KBM-7 (cell line): ENCODE results near the gene PDZD4.

Source experiments
- DNase-seq: peaks from one replicate; pipeline ENCODE4 v3.0.0-alpha.2; 2015
- in situ Hi-C: fragments of 300-500 bp; cut with MboI; formaldehyde crosslinking; loops from 2 replicates; pipeline ENCODE4 v1.14.3; 2020; ENCODE audit warnings: low sequenced_read_pairs, low pct_unique_long_range_greater_than_20kb, mixed read lengths

The PDZD4 gene

GRCh38 chrX:153829799-153830639 is at the start of gene PDZD4:
Gene PDZD4, minus strand, starts transcription at chrX:153830544. Its CDS starts 246 bp downstream, at chrX:153830298.
- DNase-seq, result no peak
- in situ Hi-C loops, result no loop called here

DNA sequence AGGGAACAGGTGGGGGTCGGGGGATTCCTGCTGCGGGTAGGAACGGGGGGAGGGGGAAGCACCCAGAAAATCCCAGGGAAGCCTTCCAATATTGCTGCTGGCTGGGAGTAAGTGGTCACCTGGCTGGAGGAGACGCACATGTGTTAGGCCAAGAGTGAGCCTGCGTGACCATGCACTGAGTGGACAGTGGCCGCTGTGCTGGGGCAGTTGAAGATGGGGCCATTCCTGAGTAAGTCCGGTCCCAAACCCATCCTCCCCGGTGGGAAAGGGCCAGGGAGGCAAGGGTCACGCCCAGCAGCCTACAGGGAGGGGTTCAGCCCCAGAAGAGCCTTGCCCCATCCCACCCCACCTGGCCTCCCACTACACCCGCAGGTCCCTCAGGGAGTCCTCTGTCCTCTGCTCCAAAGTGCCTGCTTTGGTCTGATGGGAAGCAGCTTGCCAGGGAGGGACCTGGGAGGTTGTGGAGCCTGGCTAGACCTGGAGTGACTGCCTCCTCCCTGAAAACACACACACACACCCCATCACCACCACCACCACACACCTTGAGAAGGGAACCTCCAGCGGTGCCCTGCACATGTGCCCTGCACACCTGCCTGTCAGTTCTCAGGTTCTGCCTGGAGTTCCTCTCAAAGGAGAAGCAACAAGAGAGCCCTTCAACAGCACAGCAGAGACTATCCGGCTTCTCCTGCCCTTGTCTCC is 49.5 kb upstream of the PDZD4 start:
- no peak for DNase-seq
- in situ Hi-C loops, result no loop called here

DNA sequence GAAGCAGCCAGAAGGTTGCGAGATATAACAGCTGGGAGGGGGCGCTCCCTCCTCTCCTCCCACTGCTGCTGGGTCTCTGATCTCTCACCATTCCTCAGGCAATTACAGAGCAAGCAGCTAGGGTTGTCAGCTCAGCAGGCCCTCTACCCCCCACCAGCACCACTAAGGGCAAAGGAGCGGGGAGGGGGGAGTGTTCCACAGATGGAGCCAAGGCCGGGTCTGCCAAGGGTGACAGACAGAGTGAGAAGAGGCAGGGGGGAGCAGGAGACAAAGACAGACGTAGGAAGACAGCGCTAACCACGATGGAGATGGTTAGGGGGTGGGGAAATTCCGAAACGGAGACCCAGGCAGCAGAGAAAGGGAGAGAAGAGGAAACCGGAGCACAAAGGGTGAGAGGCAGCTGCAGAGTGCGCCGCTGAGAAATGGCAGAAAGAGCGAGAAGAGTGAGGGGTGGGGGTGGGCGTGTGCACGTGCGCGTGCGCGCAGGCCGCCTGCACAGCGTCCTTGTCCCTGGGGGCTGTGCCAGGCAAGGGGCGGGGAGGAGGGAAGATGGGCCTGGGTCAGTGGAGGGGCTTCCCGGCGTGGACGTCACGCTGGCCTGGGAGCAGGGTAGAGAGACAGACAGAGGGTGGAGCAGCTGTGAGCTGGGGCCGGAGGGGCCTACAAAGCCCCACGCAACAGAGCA is 48.8 kb upstream of the PDZD4 start:
- in situ Hi-C loops, result no loop called here
- DNase-seq, result peak; percentile 45

DNA sequence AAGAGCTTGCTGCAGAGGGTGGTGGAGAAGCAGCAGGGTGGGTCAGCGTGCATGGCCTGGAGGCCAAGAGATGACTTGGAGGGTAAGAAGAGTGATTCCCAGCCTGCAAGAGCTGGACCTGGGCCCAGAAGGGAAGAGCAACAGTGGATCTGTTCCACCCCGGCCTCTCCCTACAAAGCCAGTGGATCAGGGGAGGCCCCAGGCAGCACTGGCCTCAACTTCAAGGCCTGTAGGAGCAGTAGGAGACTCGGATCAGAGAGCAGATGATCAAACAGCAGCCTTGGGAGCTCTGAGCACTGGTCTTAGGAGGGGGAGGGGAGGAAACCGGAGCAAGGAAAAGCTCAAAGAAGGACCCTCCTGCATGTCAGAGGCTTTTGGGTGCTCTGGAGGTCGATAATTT is 48.0 kb upstream of the PDZD4 start:
- DNase-seq, result no peak
- in situ Hi-C loops, result no loop called here

DNA sequence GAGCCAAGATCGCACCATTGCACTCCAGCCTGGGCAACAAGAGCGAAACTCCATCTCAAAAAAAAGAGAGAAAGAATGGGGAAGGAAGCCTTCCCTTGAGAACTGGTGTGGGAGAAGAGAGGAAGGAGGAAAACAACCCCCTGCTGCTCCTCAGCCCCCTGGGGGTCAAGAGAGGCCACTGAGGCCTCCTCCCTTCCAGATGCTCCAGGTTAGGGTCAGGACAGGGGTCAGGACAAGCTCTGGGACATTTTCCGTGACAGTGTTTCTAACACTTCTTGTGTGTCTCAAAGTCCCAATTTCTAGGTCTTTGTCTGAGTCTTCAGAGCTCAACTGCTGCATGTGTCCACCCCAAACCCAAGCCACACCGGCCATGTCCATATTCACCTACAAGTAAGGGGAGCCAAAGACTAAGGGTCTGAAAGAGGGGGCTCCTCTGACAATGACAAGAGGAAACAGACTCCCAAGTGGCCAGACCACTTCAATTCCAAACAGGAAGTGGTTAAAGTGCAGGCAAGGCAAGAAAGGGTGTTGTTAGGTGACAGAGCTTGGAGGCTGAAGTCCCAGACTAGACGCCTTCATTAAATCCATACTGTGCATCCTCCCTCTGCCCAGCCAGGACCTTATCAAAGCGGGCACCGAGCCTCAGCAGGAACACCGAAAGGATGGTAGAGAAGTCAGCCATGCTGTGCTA is 47.4 kb upstream of the PDZD4 start:
- peak; percentile 50 for DNase-seq
- in situ Hi-C loops, result no loop called here

DNA sequence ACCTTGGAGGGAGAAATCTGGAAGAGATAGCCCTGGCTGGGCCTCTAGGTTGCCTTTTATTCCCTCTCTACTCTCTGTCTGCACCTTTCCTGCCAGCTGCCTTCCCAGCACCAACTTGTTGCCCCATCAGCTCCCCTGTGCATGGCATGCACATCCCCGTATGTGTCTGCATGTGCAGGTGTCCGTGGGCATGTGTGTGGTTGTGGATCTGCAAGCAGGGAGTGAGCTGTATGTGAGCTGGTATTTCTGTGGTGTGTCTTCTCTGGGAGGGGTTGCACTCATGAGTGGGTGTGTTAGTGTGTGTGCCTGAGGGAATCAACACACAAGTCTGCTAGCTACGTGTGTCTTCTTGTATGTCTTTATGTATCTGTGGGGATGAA is 45.8 kb upstream of the PDZD4 start:
- DNase-seq, result no peak
- in situ Hi-C loops, result no loop called here

DNA sequence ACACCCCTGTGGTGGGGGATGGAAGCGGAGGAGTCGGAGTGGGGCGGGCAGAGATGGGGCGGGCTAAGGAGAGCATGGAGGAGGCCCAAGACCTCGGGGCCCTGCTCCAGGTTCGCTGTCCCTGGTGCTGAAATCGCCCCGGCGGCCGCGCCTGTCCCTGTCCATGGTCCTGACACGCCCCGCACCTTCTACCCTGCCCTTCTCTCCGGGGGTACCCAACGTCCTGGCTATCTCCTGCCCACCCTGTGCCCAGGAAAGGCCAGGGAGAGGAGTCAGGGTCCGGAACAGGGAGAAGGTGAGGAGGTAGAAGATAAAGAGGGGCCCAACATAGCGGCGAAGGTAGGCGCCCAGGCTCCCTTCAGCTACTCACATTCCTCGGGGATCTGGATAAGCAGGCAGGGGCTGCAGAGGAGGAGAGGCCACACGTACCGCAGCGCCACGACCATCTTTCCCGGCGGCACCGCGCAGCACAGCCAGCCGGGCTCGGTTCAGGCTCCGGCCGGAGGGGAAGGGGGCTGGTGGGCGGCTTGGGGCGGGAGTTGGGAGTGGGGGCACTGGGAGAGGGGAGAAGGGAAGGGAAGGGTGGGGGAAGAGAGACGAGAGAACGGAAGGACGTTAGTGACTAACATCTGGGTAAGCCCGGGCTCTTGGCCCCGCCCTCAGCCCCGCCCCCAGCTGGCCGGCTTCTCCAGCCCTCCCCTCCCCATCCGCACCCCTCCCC is 45.2 kb upstream of the PDZD4 start:
- in situ Hi-C loops, result no loop called here
- peak; percentile 86 for DNase-seq

DNA sequence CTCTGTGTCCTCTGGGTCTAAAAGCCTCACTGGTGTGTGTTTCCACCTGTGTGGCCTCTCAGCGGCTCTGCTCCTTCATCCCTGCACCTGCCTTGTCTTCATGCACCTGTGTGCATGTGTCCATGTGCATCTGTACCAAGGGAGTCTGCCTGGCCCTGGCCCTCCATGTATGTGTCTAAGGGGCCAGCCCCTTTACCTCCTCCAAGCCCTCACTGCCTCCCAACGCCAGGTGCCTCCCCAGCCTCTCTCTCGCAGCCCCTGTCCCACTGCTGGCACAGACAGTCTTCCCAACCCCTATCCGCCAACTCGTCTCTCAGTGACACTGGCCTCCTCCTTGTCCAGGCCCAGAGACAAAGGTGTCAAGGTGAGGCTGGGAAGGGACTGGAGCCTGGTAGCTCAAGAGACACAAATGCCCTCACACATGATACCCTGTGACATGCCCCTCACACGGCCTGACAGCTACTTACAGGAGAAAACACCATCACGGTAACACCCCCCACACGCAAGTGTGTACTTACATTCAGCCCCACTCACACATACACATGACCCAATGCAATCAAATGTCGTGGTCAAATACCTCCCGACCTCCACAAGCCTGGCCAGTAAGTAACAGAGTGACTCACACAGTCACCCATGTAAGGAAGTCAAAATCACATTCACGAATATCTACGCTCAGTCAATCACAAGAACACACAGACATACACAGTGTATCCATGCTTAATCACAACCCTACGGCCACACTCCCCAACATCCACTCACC is 44.2 kb upstream of the PDZD4 start:
- DNase-seq, result no peak
- in situ Hi-C loops, result no loop called here

- in situ Hi-C loops, result no loop called here
- DNase-seq, result no peak
Measured at GRCh38 chrX:153874085-153874365, 43.7 kb upstream of the PDZD4 start.

DNA sequence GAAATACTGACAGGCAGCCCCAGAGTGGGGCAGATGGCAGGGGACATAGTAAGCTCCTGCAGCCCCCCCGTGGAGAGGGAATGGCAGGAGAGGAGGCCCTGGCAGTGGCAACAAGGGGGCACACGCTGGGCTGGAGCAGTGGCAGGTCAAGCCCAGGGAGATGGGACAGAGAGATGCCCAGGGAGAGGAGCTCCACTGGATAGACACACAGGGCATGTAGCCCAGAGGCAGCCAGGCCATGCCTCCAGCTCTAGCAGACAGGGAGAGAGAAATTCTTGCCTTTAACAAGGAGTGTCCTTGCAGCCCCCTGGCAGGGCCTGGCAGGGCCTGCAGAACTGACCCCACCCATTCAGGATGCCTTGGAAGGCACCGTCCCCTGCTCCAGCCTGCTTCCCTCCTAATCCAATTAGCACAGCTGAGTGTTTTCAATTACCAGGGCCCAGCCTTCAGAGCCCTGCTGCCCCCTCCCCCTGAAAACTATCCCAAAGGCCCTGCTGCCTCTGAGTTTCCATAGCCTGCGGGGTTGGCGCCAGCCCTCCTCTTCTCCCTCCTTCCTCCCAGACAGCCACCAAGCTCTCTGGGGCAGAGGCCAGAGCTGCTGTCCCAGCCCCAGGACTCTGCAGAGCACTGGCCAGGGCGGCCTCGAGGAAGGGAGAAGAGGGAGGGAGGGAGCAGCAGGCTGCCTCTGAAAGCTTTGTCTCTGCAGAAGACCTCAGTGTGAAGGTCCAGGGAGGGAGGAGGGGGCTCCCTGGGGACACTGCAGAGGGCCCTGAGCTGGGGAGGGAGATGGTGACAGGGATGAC is 43.1 kb upstream of the PDZD4 start:
- in situ Hi-C loops, result no loop called here
- no peak for DNase-seq

DNA sequence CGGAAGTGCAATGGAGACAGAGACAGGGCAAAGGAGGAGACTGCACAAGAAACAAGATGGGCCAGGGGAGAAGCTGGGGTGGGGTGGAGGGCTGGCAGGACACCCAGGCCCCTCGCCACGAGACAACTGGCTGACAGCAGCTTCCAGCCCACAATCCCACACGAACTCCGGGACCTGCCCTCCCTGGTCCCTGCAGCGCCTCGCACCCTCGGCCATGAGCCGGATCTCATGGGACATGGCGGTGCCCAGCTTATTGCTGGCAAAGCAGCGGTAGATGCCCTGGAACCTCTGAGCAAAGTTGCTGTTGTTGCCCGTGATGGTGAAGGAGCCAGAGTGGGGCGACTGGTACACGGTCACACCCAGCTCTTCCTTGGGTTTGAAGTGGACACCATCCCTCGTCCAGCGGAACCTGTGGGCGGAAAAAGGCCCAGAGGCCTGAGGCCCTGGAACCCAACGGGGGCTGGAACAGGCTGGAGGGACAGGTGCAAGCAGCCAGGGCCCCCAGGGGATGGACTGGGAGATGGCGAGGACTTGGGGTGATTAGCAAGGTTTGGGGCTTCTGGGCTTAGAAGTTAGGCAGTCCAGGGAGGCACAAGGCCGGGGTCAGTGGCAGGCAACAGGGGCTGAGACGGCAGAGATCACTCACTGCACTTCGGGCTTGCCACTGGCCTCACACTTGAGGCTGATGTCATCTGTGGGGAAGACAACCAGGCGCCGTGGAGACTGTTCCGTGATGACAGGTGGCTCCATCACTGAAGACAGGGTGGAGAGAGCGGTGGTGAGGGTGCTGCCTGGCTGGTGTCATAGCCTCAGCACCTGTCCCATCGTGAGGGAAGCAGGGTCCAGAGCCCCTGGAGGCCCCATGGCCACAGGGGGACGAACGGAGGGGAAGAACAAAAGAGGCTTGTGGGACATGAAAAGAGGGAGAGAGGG is 41.9 kb upstream of the PDZD4 start:
- in situ Hi-C loops, result no loop called here
- no peak for DNase-seq

DNA sequence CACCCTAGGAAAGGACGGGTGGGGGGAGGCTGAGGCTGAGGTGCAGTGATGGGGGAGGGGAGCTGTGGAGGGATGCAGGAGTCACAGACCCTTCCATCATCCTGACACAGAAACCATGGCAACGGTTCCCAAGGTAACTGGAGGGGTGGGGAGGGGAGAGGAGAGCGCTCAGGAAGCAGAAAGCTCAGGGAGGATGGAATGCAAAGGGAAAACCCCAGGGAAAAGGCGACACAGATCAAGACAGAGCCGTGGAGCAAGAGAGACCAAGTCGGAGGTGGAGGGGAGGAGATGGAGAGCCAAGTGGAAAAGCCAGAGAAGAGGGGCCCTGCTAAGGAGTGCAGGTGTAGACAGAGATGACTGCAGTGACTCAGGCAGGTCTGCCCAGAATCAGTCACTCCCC is 41.1 kb upstream of the PDZD4 start:
- no peak for DNase-seq
- in situ Hi-C loops, result no loop called here

DNA sequence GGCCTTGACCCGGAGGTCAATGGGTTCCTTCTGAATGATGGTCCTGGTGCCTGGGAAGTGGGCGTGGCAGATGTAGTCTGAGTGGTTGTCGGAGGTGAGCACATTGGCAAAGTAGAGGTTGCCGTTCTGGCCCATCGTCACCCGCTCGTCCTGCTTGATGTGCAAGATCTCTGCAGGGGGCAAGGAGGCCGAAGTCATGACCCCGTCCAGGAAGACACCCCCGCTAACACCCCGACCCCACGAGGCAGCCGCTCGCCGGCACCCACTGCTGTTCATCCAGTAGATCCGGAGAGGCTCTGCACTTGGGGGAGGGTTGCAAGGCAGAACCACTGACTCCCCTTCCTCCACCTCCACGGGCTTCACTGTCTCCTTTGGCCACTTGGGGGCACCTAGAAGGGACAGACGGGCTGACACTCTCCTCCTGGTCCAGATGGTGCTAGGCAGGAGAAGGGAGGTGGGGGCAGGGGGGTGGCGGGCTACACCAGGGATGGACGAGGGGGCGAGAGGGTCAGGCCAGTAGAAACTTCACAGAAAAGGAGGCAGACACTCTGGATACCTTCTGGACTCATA is 40.5 kb upstream of the PDZD4 start:
- in situ Hi-C loops, result no loop called here
- no peak for DNase-seq

DNA sequence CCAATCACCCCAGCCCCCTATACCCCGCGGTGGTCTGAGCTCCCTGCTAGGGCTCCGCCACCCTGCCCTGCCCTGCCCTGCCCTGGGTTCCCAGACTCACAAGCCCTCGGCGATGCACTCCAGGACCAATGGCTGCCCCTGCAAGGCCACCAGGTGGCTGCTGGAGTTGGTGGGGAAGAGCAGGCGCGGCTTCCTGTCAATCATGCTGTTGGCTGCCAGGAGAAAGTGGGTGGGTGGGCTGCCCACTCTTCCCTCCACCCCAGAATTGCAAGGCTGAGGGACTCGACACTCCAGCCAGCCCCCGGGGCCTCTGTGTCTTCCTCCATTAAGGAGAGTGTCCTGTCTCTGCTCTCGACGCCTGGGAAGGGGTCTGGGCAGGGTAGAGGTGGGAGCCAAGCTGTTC is 39.9 kb upstream of the PDZD4 start:
- in situ Hi-C loops, result no loop called here
- DNase-seq, result no peak

- no peak for DNase-seq
- in situ Hi-C loops, result no loop called here
Measured at GRCh38 chrX:153869473-153870287, 39.3 kb upstream of the PDZD4 start.
